Caki2 (cell line): ENCODE results near the gene TMEM132C. TPM values are rescaled to one million over a fixed set of nuclear protein-coding genes. Genes with fewer than 3 reads are reported as not detected.

Experiments used
- DNase-seq: peaks from one replicate; pipeline ENCODE4 v3.0.0-alpha.2; 2015; ENCODE audit warnings: low read depth
- in situ Hi-C: cut with HindIII; loops from 2 replicates; pipeline ENCODE4 v1.10.0; 2016; ENCODE audit warnings: low sequenced_read_pairs, low pct_unique_long_range_greater_than_20kb, mixed read lengths
- total RNA-seq: library from RNA; depleted of rRNA; stranded (reverse); fragments of >200 nt; shearing (Covaris generic); gene quantifications from 2 replicates; pipeline ENCODE4 v1.2.3, GENCODE V29; 2014; ENCODE audit warnings: low replicate concordance

The TMEM132C gene
- total RNA-seq, 1 experiment from 2014 or later, result not detected

DNA sequence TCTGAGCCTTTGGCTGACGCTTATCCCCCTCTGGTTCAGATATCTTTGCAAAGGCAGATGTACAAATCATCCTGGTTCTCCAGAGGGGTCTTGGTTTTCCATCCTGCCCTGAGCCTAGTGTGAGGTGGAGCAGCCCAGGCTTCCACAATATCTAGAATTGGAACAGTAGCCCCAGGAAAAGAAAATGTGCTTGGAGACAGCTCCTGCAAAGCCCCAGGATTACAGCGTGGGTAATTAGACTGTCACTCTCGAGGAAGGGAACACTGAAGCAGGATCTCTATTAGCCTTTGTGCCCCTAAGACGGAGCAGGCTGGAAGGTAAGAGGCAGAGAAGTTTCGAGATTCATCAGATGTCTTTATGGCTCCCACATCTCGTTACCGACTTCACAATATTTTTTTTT lies 59.4 kb downstream of the TMEM132C start:
- in situ Hi-C loops, result no loop called here
- DNase-seq, result no peak

DNA sequence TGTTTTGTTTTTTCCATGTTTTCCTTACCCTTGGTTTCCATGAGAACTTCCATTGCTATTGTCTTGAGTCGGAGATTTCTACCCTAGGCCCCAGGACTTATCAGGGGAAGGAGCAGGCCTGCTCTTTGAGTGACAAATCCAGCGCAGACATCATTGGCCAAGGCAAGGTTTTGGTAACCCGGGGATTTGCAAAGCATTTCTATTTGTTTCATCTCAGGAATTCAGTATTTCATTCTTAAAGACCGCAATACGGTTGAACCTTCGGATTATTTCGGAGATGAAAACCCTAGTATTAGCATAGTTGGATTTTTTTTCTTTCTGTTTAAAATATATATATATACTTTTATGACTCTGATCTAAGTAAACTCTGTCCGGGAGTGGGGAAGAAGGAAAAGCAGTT lies 62.0 kb downstream of the TMEM132C start:
- in situ Hi-C loops, result no loop called here
- no peak for DNase-seq

- DNase-seq, result no peak
- in situ Hi-C loops, result no loop called here
These were observed 69.5 kb downstream of the TMEM132C start for GRCh38 chr12:128336204-128337070.

- in situ Hi-C loops, result no loop called here
- no peak for DNase-seq
These were observed 70.0 kb downstream of the TMEM132C start for GRCh38 chr12:128337071-128337345.

GRCh38 chr12:128337431-128338170 lies 70.6 kb downstream of the TMEM132C start:
- no peak for DNase-seq
- in situ Hi-C loops, result no loop called here

DNA sequence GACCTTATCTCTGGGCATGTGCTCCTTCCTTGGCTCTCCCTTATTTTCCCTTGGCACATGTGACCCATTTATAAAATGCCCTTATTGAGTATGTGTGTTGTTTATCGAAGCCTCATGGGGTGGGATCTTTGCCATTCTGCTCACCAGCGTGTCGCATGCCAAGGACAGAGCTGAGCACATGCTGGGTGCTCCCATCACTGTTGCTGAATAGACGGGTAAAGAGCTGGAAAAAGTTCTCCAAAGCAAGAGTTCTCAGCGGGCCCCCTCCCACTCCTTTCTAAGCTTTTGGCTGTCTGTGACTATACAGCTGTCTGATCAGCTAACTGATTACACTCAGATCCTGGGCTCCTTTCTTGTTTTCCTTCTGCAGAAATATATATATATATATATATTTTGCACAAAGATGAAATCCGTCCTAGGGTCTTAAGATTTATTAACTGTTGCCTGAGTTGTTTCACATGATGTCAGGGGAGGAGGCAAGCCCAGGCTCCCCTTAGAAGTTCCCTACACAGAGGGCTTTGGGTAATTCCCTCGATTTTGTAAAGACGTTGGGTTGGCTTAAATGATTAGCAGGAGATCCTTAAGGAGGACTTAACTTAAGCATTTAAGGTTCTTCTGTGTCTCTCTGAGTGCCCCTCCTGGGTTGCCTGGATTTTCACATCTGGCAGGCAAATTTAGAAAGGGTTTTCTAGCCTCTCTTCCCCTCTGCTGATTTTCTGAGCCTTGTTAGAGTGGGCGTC lies 71.6 kb downstream of the TMEM132C start:
- DNase-seq, result no peak
- in situ Hi-C loops, result no loop called here

- DNase-seq, result no peak
- in situ Hi-C loops, result no loop called here
These were observed 72.2 kb downstream of the TMEM132C start for GRCh38 chr12:128339126-128339520.

DNA sequence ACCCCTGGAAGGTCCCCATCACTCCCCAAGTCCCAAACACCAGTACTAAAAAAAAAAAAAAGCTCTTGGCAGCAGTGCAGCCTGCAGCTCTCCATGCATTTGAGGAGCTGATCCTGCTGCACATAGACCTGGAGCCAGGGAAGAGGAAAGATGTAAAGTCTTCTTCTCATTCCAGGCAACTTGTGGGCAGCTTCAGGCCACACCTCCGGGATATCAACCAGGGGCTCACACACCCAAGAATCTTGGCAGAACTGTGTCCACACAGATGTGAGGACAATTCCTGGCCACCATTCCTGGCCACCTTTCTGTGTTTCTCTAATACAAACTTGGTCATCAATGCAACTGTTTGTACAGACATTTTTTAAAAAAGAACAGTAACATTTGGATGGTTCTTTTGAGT lies 72.7 kb downstream of the TMEM132C start:
- in situ Hi-C loops, result no loop called here

GRCh38 chr12:128353301-128353700 lies 86.3 kb downstream of the TMEM132C start:
- in situ Hi-C loops, result no loop called here
- DNase-seq, result no peak

More for the DNA sequence above, 72.7 kb downstream of the TMEM132C start:
- no peak for DNase-seq

- DNase-seq, result no peak
- in situ Hi-C loops, result no loop called here
These were observed 89.6 kb downstream of the TMEM132C start for GRCh38 chr12:128356547-128356946.

DNA sequence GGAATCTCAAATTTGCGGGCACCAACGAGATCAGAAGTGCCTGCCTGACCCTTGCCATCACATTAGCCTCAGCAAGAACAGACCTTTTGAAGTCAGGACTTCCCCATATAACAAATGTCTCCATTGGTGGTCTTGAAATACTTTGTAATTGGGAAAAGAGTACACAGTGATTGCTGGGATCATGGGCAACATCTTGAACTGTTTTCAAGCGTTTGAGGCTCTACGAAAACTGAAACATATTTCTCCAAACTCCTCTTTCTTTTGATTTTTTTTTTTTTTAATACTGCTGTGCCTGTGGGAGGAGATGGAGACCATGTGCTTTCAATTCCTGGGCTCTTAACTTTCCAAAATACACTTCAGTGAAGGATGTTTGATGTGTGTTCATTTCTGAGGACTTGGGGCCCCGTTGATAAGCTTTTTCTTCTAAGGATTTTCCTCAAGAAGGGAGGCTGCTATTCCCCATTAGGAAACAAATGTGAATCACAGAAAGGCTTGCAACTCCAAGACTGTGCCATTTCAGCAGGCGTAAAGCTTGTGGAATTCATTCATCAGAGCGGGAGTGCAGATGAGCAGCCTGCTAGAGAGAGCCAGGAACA lies 94.5 kb downstream of the TMEM132C start:
- DNase-seq, result no peak
- in situ Hi-C loops, result no loop called here

DNA sequence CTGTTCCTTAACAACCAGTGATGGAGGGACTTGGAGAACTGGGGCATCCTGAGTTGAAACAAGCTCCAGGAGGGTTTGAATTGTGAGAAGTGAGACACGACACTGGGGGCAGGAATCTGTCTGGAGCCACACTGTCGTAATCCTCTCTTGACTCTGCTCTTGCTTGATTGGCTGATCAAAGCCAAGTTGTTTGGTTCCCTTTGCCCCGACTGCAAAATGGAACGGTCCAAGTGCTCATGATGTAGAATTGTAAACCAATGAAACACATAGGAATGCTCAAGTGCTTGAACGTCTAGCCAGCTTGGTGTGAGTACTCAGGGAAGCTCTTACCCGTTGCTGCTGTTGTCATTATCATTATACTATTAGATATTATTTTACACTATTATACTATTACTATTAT lies 98.1 kb downstream of the TMEM132C start:
- in situ Hi-C loops, result no loop called here

DNA sequence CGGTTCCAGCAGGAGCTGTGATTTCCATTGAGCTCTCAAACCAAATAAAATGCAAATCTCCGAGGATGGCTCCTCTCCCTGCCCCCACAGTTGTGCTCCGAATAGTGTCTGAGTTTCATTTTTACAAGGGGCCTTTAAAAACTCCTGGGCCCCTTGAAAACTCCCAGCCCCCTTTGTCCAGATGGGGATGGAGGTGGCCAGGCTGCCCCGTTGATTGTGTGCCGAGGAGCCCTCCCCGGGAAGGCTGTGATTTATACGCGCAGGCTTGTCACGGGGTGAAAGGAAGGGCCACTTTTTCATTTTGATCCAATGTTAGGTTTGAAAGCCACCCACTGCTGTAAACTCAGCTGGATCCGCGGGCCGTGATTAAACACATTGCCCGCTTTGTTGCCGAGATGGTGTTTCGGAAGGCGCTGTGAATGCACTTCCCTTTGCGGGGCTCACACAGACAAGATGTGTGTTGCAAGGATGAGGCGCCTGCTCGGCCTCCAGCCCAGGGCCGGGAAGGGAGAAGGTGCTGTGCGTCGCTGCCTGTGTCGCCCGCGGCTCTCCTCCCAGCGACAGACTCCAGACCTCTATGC lies 98.8 kb downstream of the TMEM132C start:
- in situ Hi-C loops, result no loop called here
- no peak for DNase-seq

More for the DNA sequence above, 98.1 kb downstream of the TMEM132C start:
- DNase-seq, result no peak

GRCh38 chr12:128367961-128368360 lies 101.0 kb downstream of the TMEM132C start:
- no peak for DNase-seq
- in situ Hi-C loops, result no loop called here

DNA sequence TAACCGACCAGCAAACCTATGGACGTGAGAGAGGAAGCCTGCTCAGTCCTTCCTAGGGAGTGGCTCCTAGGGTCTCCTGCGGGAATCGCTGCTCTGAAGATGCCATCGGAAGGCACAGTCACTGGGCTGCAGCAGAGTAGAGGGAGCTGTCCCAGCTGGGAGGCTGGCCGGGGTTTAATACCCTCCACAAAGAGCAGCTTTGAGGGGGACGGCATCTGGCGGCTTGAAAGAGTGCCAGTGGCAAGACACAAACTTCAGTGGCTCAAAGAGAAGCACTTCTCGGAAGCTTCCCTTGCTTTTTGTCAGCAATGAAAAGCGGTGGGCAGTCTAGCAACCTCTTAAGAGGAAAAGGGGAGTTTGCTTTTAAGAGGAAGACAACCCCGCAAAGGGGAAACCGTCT lies 114.6 kb downstream of the TMEM132C start:
- DNase-seq, result no peak
- in situ Hi-C loops, result no loop called here

GRCh38 chr12:128381946-128382345 lies 115.0 kb downstream of the TMEM132C start:
- in situ Hi-C loops, result no loop called here
- DNase-seq, result no peak

GRCh38 chr12:128382946-128383345 lies 116.0 kb downstream of the TMEM132C start:
- in situ Hi-C loops, result no loop called here

DNA sequence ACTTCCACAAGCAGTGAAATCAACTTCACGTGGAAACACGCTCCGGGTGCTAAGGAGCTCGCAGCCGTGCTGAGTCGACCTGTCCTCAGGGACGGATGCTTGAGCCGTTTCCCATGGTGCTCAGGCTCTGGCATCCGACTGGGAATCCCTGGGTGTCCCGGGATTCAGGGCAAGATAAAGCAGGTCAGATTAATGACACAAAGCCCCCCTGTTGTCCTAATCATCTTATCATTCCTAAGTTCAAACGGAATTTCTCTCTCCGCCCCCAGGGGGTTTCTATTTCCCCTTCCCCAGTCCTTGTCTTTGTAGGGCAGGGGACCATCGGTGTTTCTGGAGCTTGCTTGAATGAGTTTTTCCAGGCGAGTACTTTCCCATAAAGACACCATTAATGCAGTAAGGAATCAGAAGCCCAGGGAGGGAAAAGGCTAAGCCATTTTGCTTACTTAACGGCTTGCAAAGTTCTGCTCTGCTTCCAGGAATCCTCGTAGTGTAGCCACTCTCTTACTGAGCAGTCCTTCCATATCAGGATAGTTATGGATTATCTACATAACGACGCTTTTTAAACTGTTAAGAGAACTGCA lies 116.5 kb downstream of the TMEM132C start:
- DNase-seq, result no peak
- in situ Hi-C loops, result no loop called here

More at GRCh38 chr12:128382946-128383345, 116.0 kb downstream of the TMEM132C start:
- no peak for DNase-seq
